NB4 (cell line): ENCODE data around the gene HTR3B.

ENCODE experiments used
- CTCF ChIP-seq: IDR thresholded peaks from one replicate; pipeline ENCODE4 v1.5.1; 2012; ENCODE audit warnings: low read depth, low read length
- POLR2A ChIP-seq: IDR thresholded peaks from 2 replicates; pipeline ENCODE4 v1.6.1; 2011; ENCODE audit warnings: mild to moderate bottlenecking; ENCODE audit not compliant: insufficient read length; ENCODE audit errors: extremely low read depth
- TF ChIP-seq, protein P1 (sequence below): IDR thresholded peaks from 2 replicates; pipeline ENCODE4 v1.6.1; 2011; ENCODE audit warnings: low read depth, low read length

GRCh38 chr11:113989916-113990315 is 85.3 kb downstream of the HTR3B start:
- TF ChIP-seq CTCF (no peak), POLR2A (no peak)
- TF ChIP-seq, protein P1, sequence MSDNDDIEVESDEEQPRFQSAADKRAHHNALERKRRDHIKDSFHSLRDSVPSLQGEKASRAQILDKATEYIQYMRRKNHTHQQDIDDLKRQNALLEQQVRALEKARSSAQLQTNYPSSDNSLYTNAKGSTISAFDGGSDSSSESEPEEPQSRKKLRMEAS, result no peak
